Measurements from ENCODE around the gene ILDR2. TPM values are rescaled to one million over a fixed set of nuclear protein-coding genes. Genes with fewer than 3 reads are reported as not detected.
A peak's percentile ranks its signal among the peaks of the same experiment; 100 is the strongest.

The ILDR2 gene
- total and polyA plus RNA-seq, 2 donors (not counting 1 experiment from before 2014, with no cell fraction given), result under 0.01 to 0.14 TPM

- Histone ChIP-seq H3K36me3 (ENCODE audit: control insufficient read depth, insufficient read depth, low read length) (no peaks in the 10 kb centered on the region), H3K27ac (ENCODE audit: insufficient read depth, low read length) (no peak overlapping the region), H3K27me3 (ENCODE audit: control insufficient read depth, insufficient read depth, low read length) (no peaks in the 10 kb centered on the region), H3K4me3 (replicated peaks in 1 of 4; ENCODE audit: control extremely low read depth in 1 of 4, insufficient read depth in 1 of 4, low read depth in 3 of 4, low read length in 4 of 4) (peak overlapping the region in 2 of 4 experiments; percentile 12 to 27), H3K9ac (ENCODE audit: insufficient read depth, low read length) (no peak overlapping the region), H3K79me2 (ENCODE audit: control insufficient read depth, insufficient read depth, low read length) (no peaks in the 10 kb centered on the region), H3K4me1 (ENCODE audit: control insufficient read depth, extremely low read depth, insufficient read depth, low read length) (no peaks in the 10 kb centered on the region), H3K9me3 (ENCODE audit: control insufficient read depth, insufficient read depth, low read depth, low read length) (no peaks in the 10 kb centered on the region), H2AFZ (ENCODE audit: low read length) (no peak overlapping the region), H4K20me1 (ENCODE audit: control insufficient read depth, extremely low read depth, insufficient read depth, low read length) (no peaks in the 10 kb centered on the region), H3K4me2 (ENCODE audit: extremely low read depth, insufficient read depth, low read length) (peak overlapping the region; percentile 46)
- TF ChIP-seq CTCF (conservative IDR thresholded peaks at IDR 0.05 in 1 of 2, IDR thresholded peaks at IDR 0.05 in 1 of 2; ENCODE audit: low read depth in 1 of 2, low read length in 2 of 2) (no peak), EZH2 (IDR thresholded peaks at IDR 0.05; ENCODE audit: low read length, missing control alignments) (no peak)
- DNase-seq (ENCODE audit: low read depth in 2 of 2), result peak; percentile 18 to 86
These were observed 27.8 kb downstream of the ILDR2 start for GRCh38 chr1:166947398-166948043.

DNA sequence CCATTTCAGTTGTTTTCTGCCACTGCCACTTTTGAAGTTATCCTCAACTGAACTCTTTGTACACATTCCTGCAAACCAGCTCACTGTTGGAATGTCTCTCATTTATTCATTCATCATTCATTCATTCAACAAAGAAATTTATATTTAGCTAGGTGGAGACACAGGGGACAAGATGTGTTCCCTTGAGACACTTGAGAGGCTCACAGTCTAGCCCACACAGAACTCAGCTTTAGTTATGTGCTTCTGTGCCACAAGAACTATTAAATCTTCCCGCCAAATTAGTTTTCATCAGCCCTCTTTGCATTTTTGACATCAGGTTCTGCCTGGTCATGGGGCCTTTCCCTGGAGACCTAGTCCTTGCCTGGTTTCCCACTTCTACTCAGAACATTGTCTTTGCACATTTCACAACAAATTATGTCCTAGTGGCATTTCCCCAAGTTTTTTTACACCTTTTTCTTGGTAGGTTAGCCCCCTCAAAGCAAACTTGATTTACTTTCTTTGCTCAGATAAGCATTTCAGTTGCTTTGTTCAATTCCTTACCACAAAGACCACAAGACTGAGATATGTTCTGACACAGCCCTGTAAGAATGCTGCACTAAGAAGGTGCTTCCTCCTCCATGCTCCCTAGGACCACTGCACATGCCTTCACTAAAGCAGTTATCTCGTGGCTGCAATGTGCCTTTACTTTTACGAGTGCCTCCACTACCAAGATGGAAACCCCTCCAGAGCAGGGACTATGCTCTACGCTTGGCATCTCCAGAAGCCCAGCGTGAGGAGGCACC lies 31.0 kb downstream of the ILDR2 start:
- Histone ChIP-seq H3K4me1 (ENCODE audit: control insufficient read depth, extremely low read depth, insufficient read depth, low read length) (no peaks in the 10 kb centered on the region), H3K79me2 (ENCODE audit: control insufficient read depth, insufficient read depth, low read length) (no peaks in the 10 kb centered on the region), H3K36me3 (ENCODE audit: control insufficient read depth, insufficient read depth, low read length) (no peaks in the 10 kb centered on the region), H3K4me2 (ENCODE audit: extremely low read depth, insufficient read depth, low read length) (no peak overlapping the region), H3K9me3 (ENCODE audit: control insufficient read depth, insufficient read depth, low read depth, low read length) (no peaks in the 10 kb centered on the region), H3K27me3 (ENCODE audit: control insufficient read depth, insufficient read depth, low read length) (no peaks in the 10 kb centered on the region), H2AFZ (ENCODE audit: low read length) (no peak overlapping the region), H3K9ac (ENCODE audit: insufficient read depth, low read length) (no peak overlapping the region), H3K4me3 (replicated peaks in 1 of 4; ENCODE audit: control extremely low read depth in 1 of 4, insufficient read depth in 1 of 4, low read depth in 3 of 4, low read length in 4 of 4) (no peak overlapping the region), H3K27ac (ENCODE audit: insufficient read depth, low read length) (no peak overlapping the region), H4K20me1 (ENCODE audit: control insufficient read depth, extremely low read depth, insufficient read depth, low read length) (no peaks in the 10 kb centered on the region)
- TF ChIP-seq EZH2 (IDR thresholded peaks at IDR 0.05; ENCODE audit: low read length, missing control alignments) (no peak), CTCF (conservative IDR thresholded peaks at IDR 0.05 in 1 of 2, IDR thresholded peaks at IDR 0.05 in 1 of 2; ENCODE audit: low read depth in 1 of 2, low read length in 2 of 2) (no peak)
- DNase-seq (ENCODE audit: low read depth in 2 of 2), result peak in 1 of 2 donors; percentile 98

GRCh38 chr1:166939741-166940375 lies 35.5 kb downstream of the ILDR2 start:
- Histone ChIP-seq H3K4me1 (ENCODE audit: control insufficient read depth, extremely low read depth, insufficient read depth, low read length) (no peaks in the 10 kb centered on the region), H3K4me2 (ENCODE audit: extremely low read depth, insufficient read depth, low read length) (no peak overlapping the region), H3K9ac (ENCODE audit: insufficient read depth, low read length) (no peak overlapping the region), H3K27ac (ENCODE audit: insufficient read depth, low read length) (no peak overlapping the region), H3K27me3 (ENCODE audit: control insufficient read depth, insufficient read depth, low read length) (no peaks in the 10 kb centered on the region), H3K79me2 (ENCODE audit: control insufficient read depth, insufficient read depth, low read length) (no peaks in the 10 kb centered on the region), H3K36me3 (ENCODE audit: control insufficient read depth, insufficient read depth, low read length) (no peaks in the 10 kb centered on the region), H4K20me1 (ENCODE audit: control insufficient read depth, extremely low read depth, insufficient read depth, low read length) (no peaks in the 10 kb centered on the region), H2AFZ (ENCODE audit: low read length) (no peak overlapping the region), H3K4me3 (replicated peaks in 1 of 4; ENCODE audit: control extremely low read depth in 1 of 4, insufficient read depth in 1 of 4, low read depth in 3 of 4, low read length in 4 of 4) (no peak overlapping the region), H3K9me3 (ENCODE audit: control insufficient read depth, insufficient read depth, low read depth, low read length) (no peaks in the 10 kb centered on the region)
- no peak for DNase-seq (ENCODE audit: low read depth in 2 of 2)
- TF ChIP-seq CTCF (conservative IDR thresholded peaks at IDR 0.05 in 1 of 2, IDR thresholded peaks at IDR 0.05 in 1 of 2; ENCODE audit: low read depth in 1 of 2, low read length in 2 of 2) (no peak), EZH2 (IDR thresholded peaks at IDR 0.05; ENCODE audit: low read length, missing control alignments) (no peak)
